H9 (cell line): Measurements from ENCODE around the gene EXOC2. TPM values are rescaled to one million over a fixed set of nuclear protein-coding genes. Genes with fewer than 3 reads are reported as not detected.

Experiments used
- DNase-seq: peaks from one replicate; pipeline ENCODE4 v3.0.0-alpha.2; 2017
- H2AFZ ChIP-seq: one replicate; pipeline ENCODE4 v1.6.1; 2013; ENCODE audit warnings: mild to moderate bottlenecking, low read length, control low read depth, moderate library complexity
- H2AK5ac ChIP-seq: 2 replicates; pipeline ENCODE4 v1.6.1; 2013; ENCODE audit warnings: low read length, control low read depth, mixed read lengths; ENCODE audit not compliant: insufficient read length
- H2BK120ac ChIP-seq: one replicate; pipeline ENCODE4 v1.6.1; 2013; ENCODE audit warnings: low read depth, mild to moderate bottlenecking, low read length, control low read depth, inconsistent platforms; ENCODE audit not compliant: poor library complexity, severe bottlenecking
- H2BK12ac ChIP-seq: 2 replicates; pipeline ENCODE4 v1.6.1; 2013; ENCODE audit warnings: low read length, control low read depth, mixed read lengths, low read depth; ENCODE audit not compliant: insufficient read length
- H2BK15ac ChIP-seq: 2 replicates; pipeline ENCODE4 v1.6.1; 2013; ENCODE audit warnings: low read depth, low read length, control low read depth
- H2BK20ac ChIP-seq: one replicate; pipeline ENCODE4 v1.6.1; 2013; ENCODE audit warnings: low read depth, mild to moderate bottlenecking, low read length, control low read depth, inconsistent platforms; ENCODE audit not compliant: poor library complexity, severe bottlenecking
- H2BK5ac ChIP-seq: 2 replicates; pipeline ENCODE4 v1.6.1; 2013; ENCODE audit warnings: low read length, control low read depth, mixed read lengths; ENCODE audit not compliant: insufficient read length
- H3K14ac ChIP-seq: 2 replicates; pipeline ENCODE4 v1.6.1; 2013; ENCODE audit warnings: low read length, control low read depth; ENCODE audit not compliant: insufficient read depth
- H3K18ac ChIP-seq: 2 replicates; pipeline ENCODE4 v1.6.1; 2013; ENCODE audit warnings: low read depth, mild to moderate bottlenecking, mixed read lengths, low read length, control low read depth; ENCODE audit not compliant: insufficient read length
- H3K23ac ChIP-seq: 2 replicates; pipeline ENCODE4 v1.6.1; 2013; ENCODE audit warnings: low read length, control low read depth, mixed read lengths, low read depth; ENCODE audit not compliant: insufficient read length
- H3K23me2 ChIP-seq: 2 replicates; pipeline ENCODE4 v1.6.1; 2013; ENCODE audit warnings: low read depth, mild to moderate bottlenecking, mixed read lengths, low read length, control low read depth; ENCODE audit not compliant: insufficient read length, poor library complexity, severe bottlenecking
- H3K27ac ChIP-seq: 2 replicates; pipeline ENCODE4 v1.5.1; 2013; ENCODE audit warnings: low read length, control low read depth, mixed read lengths, low read depth; ENCODE audit not compliant: insufficient read length
- H3K27me3 ChIP-seq: 2 replicates; pipeline ENCODE4 v1.6.1; 2013; ENCODE audit warnings: low read length, control low read depth, inconsistent platforms; ENCODE audit not compliant: insufficient read depth
- H3K4ac ChIP-seq: 2 replicates; pipeline ENCODE4 v1.6.1; 2013; ENCODE audit warnings: low read depth, mild to moderate bottlenecking, control low read depth, inconsistent platforms, low read length, moderate library complexity
- H3K4me1 ChIP-seq: 2 replicates; pipeline ENCODE4 v1.6.1; 2013; ENCODE audit warnings: low read length, control low read depth, inconsistent platforms; ENCODE audit not compliant: insufficient read depth
- H3K4me2 ChIP-seq: 2 replicates; pipeline ENCODE4 v1.6.1; 2013; ENCODE audit warnings: low read length, control low read depth, mixed read lengths; ENCODE audit not compliant: insufficient read length, insufficient read depth
- H3K56ac ChIP-seq: 2 replicates; pipeline ENCODE4 v1.6.1; 2013; ENCODE audit warnings: low read depth, mild to moderate bottlenecking, mixed read lengths, low read length, control low read depth; ENCODE audit not compliant: insufficient read length
- H3K79me1 ChIP-seq: 2 replicates; pipeline ENCODE4 v1.6.1; 2013; ENCODE audit warnings: low read depth, mild to moderate bottlenecking, moderate library complexity, low read length, control low read depth, inconsistent platforms; ENCODE audit not compliant: insufficient read depth, poor library complexity, severe bottlenecking
- H3K79me2 ChIP-seq: 2 replicates; pipeline ENCODE4 v1.6.1; 2013; ENCODE audit warnings: low read length, control low read depth, inconsistent platforms; ENCODE audit not compliant: insufficient read depth
- H3K9ac ChIP-seq: 2 replicates; pipeline ENCODE4 v1.6.1; 2013; ENCODE audit warnings: low read length, control low read depth, mixed read lengths; ENCODE audit not compliant: insufficient read length; ENCODE audit errors: extremely low read depth
- H3K9me3 ChIP-seq: one replicate; pipeline ENCODE4 v1.6.1; 2013; ENCODE audit warnings: low read depth, low read length, inconsistent platforms; ENCODE audit not compliant: control insufficient read depth
- H3T11ph ChIP-seq: one replicate; pipeline ENCODE4 v1.6.1; 2013; ENCODE audit warnings: mild to moderate bottlenecking, low read length, control low read depth, inconsistent platforms
- H4K20me1 ChIP-seq: one replicate; pipeline ENCODE4 v1.6.1; 2013; ENCODE audit not compliant: control insufficient read depth, insufficient read length, insufficient read depth
- H4K5ac ChIP-seq: 2 replicates; pipeline ENCODE4 v1.6.1; 2013; ENCODE audit warnings: low read depth, mild to moderate bottlenecking, mixed read lengths, low read length, control low read depth; ENCODE audit not compliant: insufficient read length
- H4K8ac ChIP-seq: replicated peaks from 2 replicates; pipeline ENCODE4 v1.6.1; 2013; ENCODE audit warnings: low read length, control low read depth, mixed read lengths, low read depth; ENCODE audit not compliant: insufficient read length
- H4K91ac ChIP-seq: 2 replicates; pipeline ENCODE4 v1.6.1; 2013; ENCODE audit warnings: low read depth, mild to moderate bottlenecking, moderate library complexity, mixed read lengths, low read length, control low read depth; ENCODE audit not compliant: insufficient read length
- H3K27ac Mint-ChIP-seq, 3 experiments: 2 replicates in 2 of 3; 3 replicates in 1 of 3; pipeline ENCODE4 v1.8.0; 2020 to 2021; ENCODE audit warnings: mixed read lengths in 3 of 3, mild to moderate bottlenecking in 1 of 3, moderate library complexity in 1 of 3
- H3K27me3 Mint-ChIP-seq: 2 replicates; pipeline ENCODE4 v1.8.0; 2021; ENCODE audit warnings: low read depth, mild to moderate bottlenecking, moderate library complexity, mixed read lengths
- H3K36me3 Mint-ChIP-seq, 3 experiments: 2 replicates in 2 of 3; 3 replicates in 1 of 3; pipeline ENCODE4 v1.8.0; 2020 to 2021; ENCODE audit warnings: low read depth in 3 of 3, mixed read lengths in 3 of 3; ENCODE audit not compliant: insufficient read depth in 1 of 3
- H3K4me1 Mint-ChIP-seq, 2 experiments: 2 replicates each; pipeline ENCODE4 v1.8.0; 2020; ENCODE audit warnings: mixed read lengths in 2 of 2
- H3K4me3 Mint-ChIP-seq, 2 experiments: 2 replicates in 1 of 2; 3 replicates in 1 of 2; pipeline ENCODE4 v1.8.0; 2020 to 2021; ENCODE audit warnings: mild to moderate bottlenecking in 2 of 2, mixed read lengths in 2 of 2, moderate library complexity in 1 of 2
- H3K9me3 Mint-ChIP-seq, 2 experiments: 2 replicates in 1 of 2; 3 replicates in 1 of 2; pipeline ENCODE4 v1.8.0; 2020; ENCODE audit warnings: mild to moderate bottlenecking in 2 of 2, mixed read lengths in 2 of 2, moderate library complexity in 1 of 2
- WGBS: extraction: QIAGEN DNeasy Blood & Tissue Kit; methylation state at CpG from one replicate; pipeline ENCODE4 v1.1.7; 2013; ENCODE audit warnings: missing lambda C conversion rate, low lambda C conversion rate, mixed read lengths; ENCODE audit not compliant: insufficient read length; ENCODE audit errors: extremely low coverage; 5-methylcytosine and 5-hydroxymethylcytosine counted together
- long read RNA-seq: library from polyadenylated mRNA; unstranded; transcript quantifications from one replicate; pipeline ENCODE4 v2.0.0, GENCODE V29; 2020
- total RNA-seq: library from RNA; stranded (reverse); gene quantifications from 2 replicates; pipeline ENCODE4 v1.2.1, GENCODE V29; 2021
- TF ChIP-seq, protein P1 (sequence below): fragments of 200-600 bp; sonication (generic); conservative IDR thresholded peaks from 3 replicates; pipeline ENCODE4 v1.8.0; 2021; ENCODE audit warnings: antibody characterized with exemption, mild to moderate bottlenecking

The EXOC2 gene
- total RNA-seq: 29.7 and 29.9 TPM in 2 replicates
- long read RNA-seq, full-length matches to known transcripts: 172 of 278 reads
- long read RNA-seq, partial matches to known transcripts: 33 of 278 reads
- long read RNA-seq, other reads (novel, unspliced or antisense): 73 of 278 reads

DNA sequence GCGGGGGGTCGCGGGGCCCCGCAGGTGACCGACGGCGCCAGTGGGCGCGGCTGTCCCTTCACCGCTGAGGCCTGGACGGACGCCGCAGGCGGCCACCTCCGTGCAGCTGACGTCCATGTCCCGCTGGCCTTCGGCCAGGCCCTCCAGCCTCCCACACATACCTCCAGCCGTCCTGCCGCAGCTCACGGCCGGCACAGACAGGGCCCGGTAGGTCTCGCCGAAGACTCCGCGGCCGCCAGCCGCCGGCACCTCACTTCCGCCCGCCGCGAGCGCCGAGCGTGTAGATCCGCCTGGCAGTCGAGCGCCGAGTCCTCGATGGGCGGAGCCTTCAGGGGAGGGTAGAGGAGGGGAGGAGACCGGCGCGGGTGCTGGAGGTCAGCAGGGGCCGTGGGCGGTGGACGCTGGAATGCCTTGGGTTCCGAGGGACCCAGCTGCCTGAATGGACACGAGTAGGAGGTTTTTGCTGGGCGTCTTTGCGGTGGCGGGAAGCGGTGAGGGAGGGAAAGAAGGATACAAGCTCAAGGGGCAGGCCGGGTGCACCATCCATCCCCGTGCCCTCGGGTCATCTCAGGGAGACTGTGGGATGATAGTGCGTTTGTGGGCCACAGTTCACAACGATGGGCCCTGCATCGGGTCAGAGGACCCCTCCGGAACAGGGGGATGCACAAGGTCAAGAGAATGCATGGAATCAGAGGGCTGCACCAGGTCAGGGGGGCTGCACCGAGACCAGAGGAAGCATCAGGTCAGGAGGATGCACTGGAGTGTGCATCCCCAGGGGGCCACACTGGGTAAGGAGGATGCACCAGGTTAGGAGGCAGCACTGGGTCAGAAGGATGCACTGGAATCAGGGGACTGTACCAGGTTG lies at the start of gene EXOC2:
EXOC2 (minus strand) TSS at position 282 of the 865 bp plus-strand sequence. CDS start 55,321 bp downstream, outside the sequence.
- Histone ChIP-seq H3K27me3 (no peaks in the 10 kb centered on the region), H2AFZ (no peak within 1 kb of the TSS), H3K56ac (no peak within 1 kb of the TSS), H2BK120ac (no peak within 1 kb of the TSS), H4K91ac (no peak within 1 kb of the TSS), H2BK5ac (no peak within 1 kb of the TSS), H3K79me2 (peaks cover 20% of the 10 kb centered on the region; the same call in 1 of the 2 replicates), H3T11ph (no peak within 1 kb of the TSS), H3K9ac (peak within 1 kb of the TSS; percentile 69), H2AK5ac (no peak within 1 kb of the TSS), H3K23me2 (peaks cover 3% of the 10 kb centered on the region), H4K5ac (no peak within 1 kb of the TSS), H4K8ac (no peak within 1 kb of the TSS), H3K4me2 (peak within 1 kb of the TSS; percentile 61), H3K27ac (no peak within 1 kb of the TSS), H3K4me1 (peaks cover 2% of the 10 kb centered on the region; the same call in 1 of the 2 replicates), H3K14ac (0 out of 2 replicates have a peak within 1 kb of the TSS, but pooled peaks have one; percentile 61), H3K4ac (no peak within 1 kb of the TSS), H3K9me3 (no peaks in the 10 kb centered on the region), H3K18ac (peak within 1 kb of the TSS; percentile 53), H3K23ac (no peak within 1 kb of the TSS), H2BK15ac (no peak within 1 kb of the TSS), H4K20me1 (no peaks in the 10 kb centered on the region), H2BK20ac (no peak within 1 kb of the TSS), H3K79me1 (no peaks in the 10 kb centered on the region), H2BK12ac (no peak within 1 kb of the TSS)
- Mint-ChIP-seq H3K36me3 (peaks cover 0 to 5% (median 5%) of the 10 kb centered on the region in 3 experiments; a peak in 5 of 7 replicates), H3K27ac (peak within 1 kb of the TSS; percentile 68 to 96 (median 93); a peak in 6 of 7 replicates), H3K4me3 (peak within 1 kb of the TSS; percentile 95 to 96), H3K4me1 (peaks cover 23 to 41% of the 10 kb centered on the region in 2 experiments), H3K9me3 (no peaks in the 10 kb centered on the region), H3K27me3 (no peaks in the 10 kb centered on the region)
- TF ChIP-seq, protein P1, sequence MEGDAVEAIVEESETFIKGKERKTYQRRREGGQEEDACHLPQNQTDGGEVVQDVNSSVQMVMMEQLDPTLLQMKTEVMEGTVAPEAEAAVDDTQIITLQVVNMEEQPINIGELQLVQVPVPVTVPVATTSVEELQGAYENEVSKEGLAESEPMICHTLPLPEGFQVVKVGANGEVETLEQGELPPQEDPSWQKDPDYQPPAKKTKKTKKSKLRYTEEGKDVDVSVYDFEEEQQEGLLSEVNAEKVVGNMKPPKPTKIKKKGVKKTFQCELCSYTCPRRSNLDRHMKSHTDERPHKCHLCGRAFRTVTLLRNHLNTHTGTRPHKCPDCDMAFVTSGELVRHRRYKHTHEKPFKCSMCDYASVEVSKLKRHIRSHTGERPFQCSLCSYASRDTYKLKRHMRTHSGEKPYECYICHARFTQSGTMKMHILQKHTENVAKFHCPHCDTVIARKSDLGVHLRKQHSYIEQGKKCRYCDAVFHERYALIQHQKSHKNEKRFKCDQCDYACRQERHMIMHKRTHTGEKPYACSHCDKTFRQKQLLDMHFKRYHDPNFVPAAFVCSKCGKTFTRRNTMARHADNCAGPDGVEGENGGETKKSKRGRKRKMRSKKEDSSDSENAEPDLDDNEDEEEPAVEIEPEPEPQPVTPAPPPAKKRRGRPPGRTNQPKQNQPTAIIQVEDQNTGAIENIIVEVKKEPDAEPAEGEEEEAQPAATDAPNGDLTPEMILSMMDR: no peak
- DNase-seq: peak; percentile 87
- WGBS: no CpG with 5 or more reads among the region's 63 CpGs
